Keratinocyte (primary cell): Measurements from ENCODE around the gene GPC5. TPM values are rescaled to one million over a fixed set of nuclear protein-coding genes. Genes with fewer than 3 reads are reported as not detected.

ENCODE experiments used
- DNase-seq: peaks from one replicate; pipeline ENCODE4 v3.0.0-alpha.2; 2011; ENCODE audit warnings: low read depth, missing footprints, low spot score
- FAIRE-seq: peaks from 2 replicates; lab custom pipeline; 2011; peaks lifted over from hg19 to GRCh38; lab: Jason Lieb, UNC
- H2AFZ ChIP-seq: 2 replicates; pipeline ENCODE4 v1.6.0; 2012; ENCODE audit warnings: low read length, control low read depth, inconsistent platforms; ENCODE audit not compliant: control insufficient read depth
- H3K27ac ChIP-seq: 2 replicates; pipeline ENCODE4 v1.5.1; 2011; ENCODE audit warnings: low read length; ENCODE audit not compliant: control insufficient read depth, insufficient read depth
- H3K27me3 ChIP-seq: 3 replicates; pipeline ENCODE4 v1.6.0; 2011; ENCODE audit warnings: low read length; ENCODE audit not compliant: control insufficient read depth, insufficient read depth; ENCODE audit errors: extremely low read depth
- H3K36me3 ChIP-seq, 2 experiments: 2 replicates in 1 of 2; 3 replicates in 1 of 2; pipeline ENCODE4 v1.5.1; 2011; ENCODE audit warnings: low read length in 2 of 2, mild to moderate bottlenecking in 1 of 2; ENCODE audit not compliant: control insufficient read depth in 2 of 2, insufficient read depth in 2 of 2; ENCODE audit errors: extremely low read depth in 1 of 2
- H3K4me1 ChIP-seq: 3 replicates; pipeline ENCODE4 v1.5.1; 2011; ENCODE audit warnings: low read length; ENCODE audit not compliant: control insufficient read depth, insufficient read depth; ENCODE audit errors: extremely low read depth
- H3K4me2 ChIP-seq: 3 replicates; pipeline ENCODE4 v1.6.0; 2011; ENCODE audit warnings: low read depth, low read length; ENCODE audit not compliant: control insufficient read depth, insufficient read depth; ENCODE audit errors: extremely low read depth
- H3K4me3 ChIP-seq, 3 experiments: fragments of 200-600 bp in 1 of 3; sonication (generic) in 1 of 3; 2 replicates in 2 of 3; 3 replicates in 1 of 3; pipeline ENCODE4 v1.5.1; 2011 to 2016; ENCODE audit warnings: low read length in 3 of 3, mild to moderate bottlenecking in 3 of 3, control low read depth in 2 of 3, inconsistent platforms in 1 of 3, low read depth in 1 of 3, mixed read lengths in 1 of 3, mixed run types in 1 of 3, moderate library complexity in 1 of 3; ENCODE audit not compliant: control insufficient read depth in 2 of 3, insufficient read depth in 2 of 3; ENCODE audit errors: extremely low read depth in 1 of 3
- H3K79me2 ChIP-seq: 2 replicates; pipeline ENCODE4 v1.6.0; 2012; ENCODE audit warnings: low read length; ENCODE audit not compliant: control insufficient read depth, insufficient read depth
- H3K9ac ChIP-seq: 3 replicates; pipeline ENCODE4 v1.6.0; 2011; ENCODE audit warnings: low read length; ENCODE audit not compliant: control insufficient read depth, insufficient read depth; ENCODE audit errors: extremely low read depth
- H3K9me1 ChIP-seq: 3 replicates; pipeline ENCODE4 v1.6.0; 2011; ENCODE audit warnings: low read length; ENCODE audit not compliant: control insufficient read depth, insufficient read depth; ENCODE audit errors: extremely low read depth
- H3K9me3 ChIP-seq: 2 replicates; pipeline ENCODE4 v1.5.1; 2012; ENCODE audit warnings: low read depth, low read length; ENCODE audit not compliant: control insufficient read depth
- H4K20me1 ChIP-seq: 3 replicates; pipeline ENCODE4 v1.6.0; 2011; ENCODE audit warnings: low read length; ENCODE audit not compliant: control insufficient read depth, insufficient read depth; ENCODE audit errors: extremely low read depth
- EZH2 ChIP-seq: IDR thresholded peaks from one replicate; pipeline ENCODE4 v1.6.1; 2012; ENCODE audit warnings: inconsistent platforms, mild to moderate bottlenecking, low read length, moderate library complexity
- dilution Hi-C: fragments of 300-500 bp; cut with MboI; formaldehyde crosslinking; loops from one replicate; pipeline ENCODE4 v1.7.0; 2020; ENCODE audit warnings: low sequenced_read_pairs; ENCODE audit not compliant: extremely low pct_ligation_motif_present
- polyA plus RNA-seq, 5 experiments: library from polyadenylated mRNA; depleted of rRNA in 3 of 5; stranded (reverse) in 3 of 5; stranded (forward) in 1 of 5; unstranded in 1 of 5; fragments of >200 nt; gene quantifications; 1 replicate in 1 of 5; 2 replicates in 3 of 5; 3 replicates in 1 of 5; pipeline versions ENCODE4 v1.2.1 to v1.2.3, GENCODE V29; 2011 to 2012; ENCODE audit warnings: missing spikeins in 2 of 5, low read depth in 1 of 5, low replicate concordance in 1 of 5
- TF ChIP-seq, protein P1 (sequence below), 3 experiments: IDR thresholded peaks in 1 of 3; conservative IDR thresholded peaks in 1 of 3; optimal IDR thresholded peaks in 1 of 3; 2 replicates in 2 of 3; 3 replicates in 1 of 3; pipeline versions ENCODE3 to v1.5.1; 2011; ENCODE audit warnings: low read length in 3 of 3, mild to moderate bottlenecking in 3 of 3, moderate library complexity in 2 of 3, control low read depth in 1 of 3, inconsistent platforms in 1 of 3; ENCODE audit not compliant: insufficient read depth in 2 of 3; ENCODE audit errors: extremely low read depth in 1 of 3

GPC5 gene
- polyA plus RNA-seq, 1 donor (not counting 4 experiments of a cell fraction or from before 2014, with no cell fraction given) = 0.10 TPM

- dilution Hi-C loops = no loop called here
- Histone ChIP-seq H3K79me2 (no peaks in the 10 kb centered on the region), H4K20me1 (no peaks in the 10 kb centered on the region), H3K4me3 (no peak overlapping the region), H3K4me1 (no peaks in the 10 kb centered on the region), H3K4me2 (no peak overlapping the region), H3K27me3 (no peaks in the 10 kb centered on the region), H2AFZ (no peak overlapping the region), H3K9me3 (no peaks in the 10 kb centered on the region), H3K9me1 (no peaks in the 10 kb centered on the region), H3K36me3 (no peaks in the 10 kb centered on the region), H3K27ac (no peak overlapping the region), H3K9ac (no peak overlapping the region)
- no peak for TF ChIP-seq EZH2
- TF ChIP-seq, protein P1, sequence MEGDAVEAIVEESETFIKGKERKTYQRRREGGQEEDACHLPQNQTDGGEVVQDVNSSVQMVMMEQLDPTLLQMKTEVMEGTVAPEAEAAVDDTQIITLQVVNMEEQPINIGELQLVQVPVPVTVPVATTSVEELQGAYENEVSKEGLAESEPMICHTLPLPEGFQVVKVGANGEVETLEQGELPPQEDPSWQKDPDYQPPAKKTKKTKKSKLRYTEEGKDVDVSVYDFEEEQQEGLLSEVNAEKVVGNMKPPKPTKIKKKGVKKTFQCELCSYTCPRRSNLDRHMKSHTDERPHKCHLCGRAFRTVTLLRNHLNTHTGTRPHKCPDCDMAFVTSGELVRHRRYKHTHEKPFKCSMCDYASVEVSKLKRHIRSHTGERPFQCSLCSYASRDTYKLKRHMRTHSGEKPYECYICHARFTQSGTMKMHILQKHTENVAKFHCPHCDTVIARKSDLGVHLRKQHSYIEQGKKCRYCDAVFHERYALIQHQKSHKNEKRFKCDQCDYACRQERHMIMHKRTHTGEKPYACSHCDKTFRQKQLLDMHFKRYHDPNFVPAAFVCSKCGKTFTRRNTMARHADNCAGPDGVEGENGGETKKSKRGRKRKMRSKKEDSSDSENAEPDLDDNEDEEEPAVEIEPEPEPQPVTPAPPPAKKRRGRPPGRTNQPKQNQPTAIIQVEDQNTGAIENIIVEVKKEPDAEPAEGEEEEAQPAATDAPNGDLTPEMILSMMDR (optimal IDR thresholded peaks at IDR 0.05 in 1 of 3, IDR thresholded peaks at IDR 0.05 in 1 of 3, conservative IDR thresholded peaks at IDR 0.05 in 1 of 3; ENCODE audit: extremely low read depth in 1 of 3, insufficient read depth in 2 of 3, low read length in 3 of 3) = no peak
- DNase-seq (no peak), FAIRE-seq (no peak)
Observed at GRCh38 chr13:92827503-92827902, 1429.1 kb downstream of the GPC5 start.

DNA sequence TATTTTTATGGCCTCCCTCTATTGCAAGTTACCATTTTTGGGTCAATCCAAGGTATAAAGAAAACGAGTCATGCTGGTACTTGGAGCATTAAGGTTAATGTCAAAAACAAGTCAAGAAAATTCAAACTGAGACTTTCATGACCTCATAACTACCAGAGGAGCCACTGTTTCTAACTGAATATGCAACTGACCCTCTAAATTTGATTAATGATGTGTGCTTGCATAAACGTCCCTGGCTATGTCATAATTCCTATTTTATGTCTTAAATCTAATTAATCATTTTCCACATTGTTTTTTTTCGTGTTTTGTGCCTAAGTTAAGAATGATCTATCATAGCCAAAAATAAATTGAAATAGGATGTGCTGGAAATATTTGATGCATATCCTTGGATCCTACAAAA is 1431.5 kb downstream of the GPC5 start:
- Histone ChIP-seq H3K4me1 (no peaks in the 10 kb centered on the region), H3K9ac (no peak overlapping the region), H3K4me3 (no peak overlapping the region), H3K79me2 (no peaks in the 10 kb centered on the region), H3K36me3 (no peaks in the 10 kb centered on the region), H3K27me3 (no peaks in the 10 kb centered on the region), H3K4me2 (no peak overlapping the region), H4K20me1 (no peaks in the 10 kb centered on the region), H3K9me1 (no peaks in the 10 kb centered on the region), H3K27ac (no peak overlapping the region), H3K9me3 (no peaks in the 10 kb centered on the region), H2AFZ (no peak overlapping the region)
- FAIRE-seq (no peak), DNase-seq (no peak)
- TF ChIP-seq, protein P1 (optimal IDR thresholded peaks at IDR 0.05 in 1 of 3, IDR thresholded peaks at IDR 0.05 in 1 of 3, conservative IDR thresholded peaks at IDR 0.05 in 1 of 3; ENCODE audit: extremely low read depth in 1 of 3, insufficient read depth in 2 of 3, low read length in 3 of 3) = no peak
- dilution Hi-C loops = no loop called here
